ENCODE measurements around the gene ADAMTSL1.

ADAMTSL1 gene

GRCh38 chr9:18504707-18505106, 30.8 kb downstream of the ADAMTSL1 start:
- Histone ChIP-seq H3K4me1 (ENCODE audit: low read depth, poor library complexity, severe bottlenecking) (no peaks in the 10 kb centered on the region), H3K36me3 (ENCODE audit: insufficient read depth) (no peaks in the 10 kb centered on the region), H4K20me1 (ENCODE audit: insufficient read depth) (no peaks in the 10 kb centered on the region), H3K9ac (no peak overlapping the region), H3K27me3 (ENCODE audit: insufficient read depth, low read depth) (no peaks in the 10 kb centered on the region), H3K4me3 (IDR thresholded peaks at IDR 0.05; ENCODE audit: insufficient read depth, low read depth, low read length) (no peak overlapping the region), H3K27ac (no peak overlapping the region), H3K79me2 (ENCODE audit: insufficient read depth, low read depth) (no peaks in the 10 kb centered on the region), H3K4me2 (no peak overlapping the region), H2AFZ (ENCODE audit: low read depth) (no peak overlapping the region)
- no peak for TF ChIP-seq CTCF (conservative IDR thresholded peaks at IDR 0.05; ENCODE audit: low read depth, low read length)

GRCh38 chr9:18507151-18507550, 33.2 kb downstream of the ADAMTSL1 start:
- TF ChIP-seq CTCF (conservative IDR thresholded peaks at IDR 0.05; ENCODE audit: low read depth, low read length), result no peak
- Histone ChIP-seq H4K20me1 (ENCODE audit: insufficient read depth) (no peaks in the 10 kb centered on the region), H3K4me3 (IDR thresholded peaks at IDR 0.05; ENCODE audit: insufficient read depth, low read depth, low read length) (no peak overlapping the region), H3K27ac (no peak overlapping the region), H2AFZ (ENCODE audit: low read depth) (no peak overlapping the region), H3K79me2 (ENCODE audit: insufficient read depth, low read depth) (no peaks in the 10 kb centered on the region), H3K9ac (no peak overlapping the region), H3K27me3 (ENCODE audit: insufficient read depth, low read depth) (no peaks in the 10 kb centered on the region), H3K36me3 (ENCODE audit: insufficient read depth) (no peaks in the 10 kb centered on the region), H3K4me2 (no peak overlapping the region), H3K4me1 (ENCODE audit: low read depth, poor library complexity, severe bottlenecking) (no peaks in the 10 kb centered on the region)

- no peak for TF ChIP-seq CTCF (conservative IDR thresholded peaks at IDR 0.05; ENCODE audit: low read depth, low read length)
- no peaks in the 10 kb centered on the region for H4K20me1 ChIP-seq (ENCODE audit: insufficient read depth)
- no peaks in the 10 kb centered on the region for H3K36me3 ChIP-seq (ENCODE audit: insufficient read depth)
- H3K4me2 ChIP-seq, result no peak overlapping the region
- H3K27ac ChIP-seq, result no peak overlapping the region
- H3K4me3 ChIP-seq (IDR thresholded peaks at IDR 0.05; ENCODE audit: insufficient read depth, low read depth, low read length), result no peak overlapping the region
- no peaks in the 10 kb centered on the region for H3K27me3 ChIP-seq (ENCODE audit: insufficient read depth, low read depth)
- H2AFZ ChIP-seq (ENCODE audit: low read depth), result no peak overlapping the region
- no peaks in the 10 kb centered on the region for H3K4me1 ChIP-seq (ENCODE audit: low read depth, poor library complexity, severe bottlenecking)
- H3K9ac ChIP-seq, result no peak overlapping the region
- H3K79me2 ChIP-seq (ENCODE audit: insufficient read depth, low read depth), result no peaks in the 10 kb centered on the region
These were observed 42.6 kb downstream of the ADAMTSL1 start for GRCh38 chr9:18516514-18516913.

GRCh38 chr9:18516965-18517364, 43.0 kb downstream of the ADAMTSL1 start:
- no peak overlapping the region for H2AFZ ChIP-seq (ENCODE audit: low read depth)
- no peaks in the 10 kb centered on the region for H3K79me2 ChIP-seq (ENCODE audit: insufficient read depth, low read depth)
- no peaks in the 10 kb centered on the region for H3K36me3 ChIP-seq (ENCODE audit: insufficient read depth)
- H3K9ac ChIP-seq, result no peak overlapping the region
- H3K27ac ChIP-seq, result no peak overlapping the region
- no peak overlapping the region for H3K4me2 ChIP-seq
- no peaks in the 10 kb centered on the region for H3K27me3 ChIP-seq (ENCODE audit: insufficient read depth, low read depth)
- H3K4me3 ChIP-seq (IDR thresholded peaks at IDR 0.05; ENCODE audit: insufficient read depth, low read depth, low read length), result no peak overlapping the region
- H3K4me1 ChIP-seq (ENCODE audit: low read depth, poor library complexity, severe bottlenecking), result no peaks in the 10 kb centered on the region
- no peak for TF ChIP-seq CTCF (conservative IDR thresholded peaks at IDR 0.05; ENCODE audit: low read depth, low read length)
- H4K20me1 ChIP-seq (ENCODE audit: insufficient read depth), result no peaks in the 10 kb centered on the region

All from KMS-11 (cell line).